ENCODE data around the gene DNAJB11. TPM values are rescaled to one million over a fixed set of nuclear protein-coding genes. Genes with fewer than 3 reads are reported as not detected.

Gene DNAJB11
- total RNA-seq, 1 experiment from 2014 or later: 103 TPM

GRCh38 chr3:186532598-186533072 lies 37.9 kb upstream of the DNAJB11 start:
- no peak for TF ChIP-seq EZH2 (IDR thresholded peaks at IDR 0.05; ENCODE audit: borderline replicate concordance, low read depth, low read length, poor library complexity, severe bottlenecking)
- TF ChIP-seq, protein P1, sequence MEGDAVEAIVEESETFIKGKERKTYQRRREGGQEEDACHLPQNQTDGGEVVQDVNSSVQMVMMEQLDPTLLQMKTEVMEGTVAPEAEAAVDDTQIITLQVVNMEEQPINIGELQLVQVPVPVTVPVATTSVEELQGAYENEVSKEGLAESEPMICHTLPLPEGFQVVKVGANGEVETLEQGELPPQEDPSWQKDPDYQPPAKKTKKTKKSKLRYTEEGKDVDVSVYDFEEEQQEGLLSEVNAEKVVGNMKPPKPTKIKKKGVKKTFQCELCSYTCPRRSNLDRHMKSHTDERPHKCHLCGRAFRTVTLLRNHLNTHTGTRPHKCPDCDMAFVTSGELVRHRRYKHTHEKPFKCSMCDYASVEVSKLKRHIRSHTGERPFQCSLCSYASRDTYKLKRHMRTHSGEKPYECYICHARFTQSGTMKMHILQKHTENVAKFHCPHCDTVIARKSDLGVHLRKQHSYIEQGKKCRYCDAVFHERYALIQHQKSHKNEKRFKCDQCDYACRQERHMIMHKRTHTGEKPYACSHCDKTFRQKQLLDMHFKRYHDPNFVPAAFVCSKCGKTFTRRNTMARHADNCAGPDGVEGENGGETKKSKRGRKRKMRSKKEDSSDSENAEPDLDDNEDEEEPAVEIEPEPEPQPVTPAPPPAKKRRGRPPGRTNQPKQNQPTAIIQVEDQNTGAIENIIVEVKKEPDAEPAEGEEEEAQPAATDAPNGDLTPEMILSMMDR (conservative IDR thresholded peaks at IDR 0.05; ENCODE audit: low read depth, low read length): no peak
- Histone ChIP-seq H3K27me3 (replicated peaks; ENCODE audit: insufficient read depth, low read depth, low read length, poor library complexity) (no peaks in the 10 kb centered on the region), H3K36me3 (ENCODE audit: insufficient read depth, low read length, poor library complexity, severe bottlenecking) (no peaks in the 10 kb centered on the region), H3K9me3 (ENCODE audit: low read depth, low read length, poor library complexity, severe bottlenecking) (no peaks in the 10 kb centered on the region), H3K4me1 (ENCODE audit: insufficient read depth, low read length, poor library complexity, severe bottlenecking) (peaks cover 12% of the 10 kb centered on the region), H3K4me3 (ENCODE audit: low read depth, low read length, poor library complexity, severe bottlenecking) (no peak overlapping the region), H3K27ac (ENCODE audit: low read depth, low read length, poor library complexity, severe bottlenecking) (no peak overlapping the region)
- ChIA-PET POLR2A (ENCODE audit: low non-redundant PET) (no interaction called here), CTCF (interaction anchor here (1.2 kb wide), 1 partner anchor 8 kb away, joined by 6 read pairs; no protein-coding TSS in a partner anchor)
- intact Hi-C loops (cut with micrococcal nuclease; ENCODE audit: unreplicated experiment): no loop called here
- DNase-seq (ENCODE audit: low spot score): peak; percentile 17
- BruUV-seq (replicated peaks): no TSS peak

DNA sequence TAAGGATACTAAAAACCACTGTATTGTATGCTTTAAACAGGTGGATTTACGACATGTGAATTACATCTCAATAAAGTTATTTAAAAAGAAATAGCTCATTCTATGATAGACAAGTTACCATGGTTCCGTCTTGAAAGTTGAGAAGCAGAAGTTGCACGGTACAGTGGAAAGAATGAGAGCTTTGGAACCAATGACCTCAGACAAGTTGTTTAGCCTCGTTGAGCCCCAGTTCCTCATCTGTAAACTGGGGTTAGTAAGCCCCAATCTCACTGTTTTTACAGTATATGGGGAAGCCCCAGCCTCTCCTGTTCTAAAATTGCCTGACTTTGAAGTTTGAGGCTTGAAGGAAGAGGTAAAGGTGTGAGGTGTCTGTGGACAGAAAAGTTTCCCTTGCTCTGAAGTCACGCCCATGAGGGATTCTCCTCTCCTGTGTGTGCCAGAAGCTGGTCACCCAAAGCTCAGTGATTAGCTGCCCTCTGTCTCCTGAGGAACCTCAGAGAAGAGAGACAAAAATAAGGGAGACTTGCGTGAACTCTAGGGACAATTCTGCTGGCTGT lies 36.3 kb upstream of the DNAJB11 start:
- Histone ChIP-seq H3K9me3 (ENCODE audit: low read depth, low read length, poor library complexity, severe bottlenecking) (no peaks in the 10 kb centered on the region), H3K27me3 (replicated peaks; ENCODE audit: insufficient read depth, low read depth, low read length, poor library complexity) (no peaks in the 10 kb centered on the region), H3K27ac (ENCODE audit: low read depth, low read length, poor library complexity, severe bottlenecking) (no peak overlapping the region), H3K4me1 (ENCODE audit: insufficient read depth, low read length, poor library complexity, severe bottlenecking) (peaks cover 12% of the 10 kb centered on the region), H3K36me3 (ENCODE audit: insufficient read depth, low read length, poor library complexity, severe bottlenecking) (no peaks in the 10 kb centered on the region), H3K4me3 (ENCODE audit: low read depth, low read length, poor library complexity, severe bottlenecking) (no peak overlapping the region)
- no TSS peak for BruUV-seq (replicated peaks)
- no peak for DNase-seq (ENCODE audit: low spot score)
- ChIA-PET POLR2A (ENCODE audit: low non-redundant PET) (no interaction called here), CTCF (no interaction called here)
- no peak for TF ChIP-seq EZH2 (IDR thresholded peaks at IDR 0.05; ENCODE audit: borderline replicate concordance, low read depth, low read length, poor library complexity, severe bottlenecking)
- intact Hi-C loops (cut with micrococcal nuclease; ENCODE audit: unreplicated experiment): no loop called here

- intact Hi-C loops (cut with micrococcal nuclease; ENCODE audit: unreplicated experiment): no loop called here
- no peaks in the 10 kb centered on the region for H3K36me3 ChIP-seq (ENCODE audit: insufficient read depth, low read length, poor library complexity, severe bottlenecking)
- POLR2A ChIA-PET (ENCODE audit: low non-redundant PET): no interaction called here
- CTCF ChIA-PET: interaction anchor here (0.6 to 0.8 kb wide), 2 partner anchors 260 to 594 kb away, joined by 3 read pairs; no protein-coding TSS in a partner anchor
- no peaks in the 10 kb centered on the region for H3K9me3 ChIP-seq (ENCODE audit: low read depth, low read length, poor library complexity, severe bottlenecking)
- no peak for TF ChIP-seq EZH2 (IDR thresholded peaks at IDR 0.05; ENCODE audit: borderline replicate concordance, low read depth, low read length, poor library complexity, severe bottlenecking)
- TF ChIP-seq, protein P1 (conservative IDR thresholded peaks at IDR 0.05; ENCODE audit: low read depth, low read length): no peak
- peaks cover 4% of the 10 kb centered on the region for H3K4me1 ChIP-seq (ENCODE audit: insufficient read depth, low read length, poor library complexity, severe bottlenecking)
- no peaks in the 10 kb centered on the region for H3K27me3 ChIP-seq (replicated peaks; ENCODE audit: insufficient read depth, low read depth, low read length, poor library complexity)
- H3K4me3 ChIP-seq (ENCODE audit: low read depth, low read length, poor library complexity, severe bottlenecking): no peak overlapping the region
- H3K27ac ChIP-seq (ENCODE audit: low read depth, low read length, poor library complexity, severe bottlenecking): no peak overlapping the region
- BruUV-seq (replicated peaks): no TSS peak
- DNase-seq (ENCODE audit: low spot score): no peak
Measured at GRCh38 chr3:186536883-186537844, 33.4 kb upstream of the DNAJB11 start.
